GM12801 (cell line): ENCODE results near the gene IKBKE.

Experiments used
- TF ChIP-seq, protein P1 (sequence below): IDR thresholded peaks from one replicate; pipeline ENCODE4 v1.5.1; 2011; ENCODE audit warnings: control low read depth; ENCODE audit not compliant: insufficient read length; ENCODE audit errors: extremely low read depth

IKBKE gene

GRCh38 chr1:206438554-206438953, 31.7 kb upstream of the IKBKE start:
- TF ChIP-seq, protein P1, sequence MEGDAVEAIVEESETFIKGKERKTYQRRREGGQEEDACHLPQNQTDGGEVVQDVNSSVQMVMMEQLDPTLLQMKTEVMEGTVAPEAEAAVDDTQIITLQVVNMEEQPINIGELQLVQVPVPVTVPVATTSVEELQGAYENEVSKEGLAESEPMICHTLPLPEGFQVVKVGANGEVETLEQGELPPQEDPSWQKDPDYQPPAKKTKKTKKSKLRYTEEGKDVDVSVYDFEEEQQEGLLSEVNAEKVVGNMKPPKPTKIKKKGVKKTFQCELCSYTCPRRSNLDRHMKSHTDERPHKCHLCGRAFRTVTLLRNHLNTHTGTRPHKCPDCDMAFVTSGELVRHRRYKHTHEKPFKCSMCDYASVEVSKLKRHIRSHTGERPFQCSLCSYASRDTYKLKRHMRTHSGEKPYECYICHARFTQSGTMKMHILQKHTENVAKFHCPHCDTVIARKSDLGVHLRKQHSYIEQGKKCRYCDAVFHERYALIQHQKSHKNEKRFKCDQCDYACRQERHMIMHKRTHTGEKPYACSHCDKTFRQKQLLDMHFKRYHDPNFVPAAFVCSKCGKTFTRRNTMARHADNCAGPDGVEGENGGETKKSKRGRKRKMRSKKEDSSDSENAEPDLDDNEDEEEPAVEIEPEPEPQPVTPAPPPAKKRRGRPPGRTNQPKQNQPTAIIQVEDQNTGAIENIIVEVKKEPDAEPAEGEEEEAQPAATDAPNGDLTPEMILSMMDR: no peak

DNA sequence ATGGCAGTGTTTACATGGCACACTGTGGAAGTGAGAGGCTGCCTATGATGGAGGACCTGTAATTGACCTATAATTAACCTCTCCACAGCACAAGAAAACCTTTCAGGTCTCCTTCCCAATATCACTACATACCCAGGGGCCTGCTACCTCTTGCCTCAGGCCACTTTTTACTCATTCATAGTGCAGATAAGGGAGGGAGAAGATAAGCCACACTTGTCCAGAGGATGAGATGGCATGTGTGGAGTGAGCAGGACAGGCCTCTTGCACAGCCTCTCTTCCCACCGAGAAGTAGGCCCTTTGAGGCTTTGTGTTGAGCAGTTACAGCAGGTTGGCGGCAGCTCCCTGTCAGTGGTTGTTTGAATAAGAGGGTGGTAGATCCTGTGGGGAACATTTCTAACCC, 31.1 kb upstream of the IKBKE start:
- TF ChIP-seq, protein P1: no peak

DNA sequence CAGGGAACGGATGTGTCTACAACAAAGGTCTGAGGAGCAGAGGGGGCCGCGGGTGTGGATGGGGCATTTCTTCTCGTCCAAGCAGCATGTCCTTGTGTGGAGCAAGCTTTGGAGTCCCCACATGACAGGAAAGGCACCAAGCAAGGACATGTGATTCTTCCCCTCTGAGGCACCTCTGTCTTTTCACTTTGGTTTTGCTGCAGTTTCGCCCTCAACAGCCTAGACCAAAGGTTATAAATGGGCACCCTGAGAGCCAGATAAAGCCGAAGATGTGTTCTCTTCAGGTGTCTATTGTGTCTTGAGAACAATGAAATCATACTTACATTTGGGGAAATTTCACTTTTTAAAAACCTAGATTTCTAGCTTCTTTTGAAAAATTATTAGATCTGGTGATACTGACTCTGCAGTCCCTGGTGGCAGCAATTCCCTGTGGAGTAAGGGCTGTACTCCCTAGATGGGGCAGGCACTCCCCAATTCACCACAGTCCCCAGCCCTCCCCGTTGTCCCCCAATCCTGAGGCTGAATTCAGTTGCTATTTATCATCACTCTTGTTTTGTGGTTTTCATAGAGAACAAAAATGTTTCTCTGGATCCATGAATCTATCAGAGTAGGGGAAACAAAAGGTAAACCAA, 28.8 kb upstream of the IKBKE start:
- TF ChIP-seq, protein P1: no peak

GRCh38 chr1:206442101-206442500, 28.2 kb upstream of the IKBKE start:
- TF ChIP-seq, protein P1: no peak

GRCh38 chr1:206445116-206445515, 25.2 kb upstream of the IKBKE start:
- TF ChIP-seq, protein P1: no peak

GRCh38 chr1:206445911-206446356, 24.3 kb upstream of the IKBKE start:
- TF ChIP-seq, protein P1: no peak

- TF ChIP-seq, protein P1: no peak
Observed at GRCh38 chr1:206446688-206447421, 23.4 kb upstream of the IKBKE start.
